NCI-H446 treated with DMSO at 0.1 percent for 48 hours (cell line): ENCODE results near the gene COL20A1.

Experiments used
- DNase-seq: peaks from one replicate; lab custom pipeline; 2025; lab: John Stamatoyannopoulos, UW

The COL20A1 gene

DNA sequence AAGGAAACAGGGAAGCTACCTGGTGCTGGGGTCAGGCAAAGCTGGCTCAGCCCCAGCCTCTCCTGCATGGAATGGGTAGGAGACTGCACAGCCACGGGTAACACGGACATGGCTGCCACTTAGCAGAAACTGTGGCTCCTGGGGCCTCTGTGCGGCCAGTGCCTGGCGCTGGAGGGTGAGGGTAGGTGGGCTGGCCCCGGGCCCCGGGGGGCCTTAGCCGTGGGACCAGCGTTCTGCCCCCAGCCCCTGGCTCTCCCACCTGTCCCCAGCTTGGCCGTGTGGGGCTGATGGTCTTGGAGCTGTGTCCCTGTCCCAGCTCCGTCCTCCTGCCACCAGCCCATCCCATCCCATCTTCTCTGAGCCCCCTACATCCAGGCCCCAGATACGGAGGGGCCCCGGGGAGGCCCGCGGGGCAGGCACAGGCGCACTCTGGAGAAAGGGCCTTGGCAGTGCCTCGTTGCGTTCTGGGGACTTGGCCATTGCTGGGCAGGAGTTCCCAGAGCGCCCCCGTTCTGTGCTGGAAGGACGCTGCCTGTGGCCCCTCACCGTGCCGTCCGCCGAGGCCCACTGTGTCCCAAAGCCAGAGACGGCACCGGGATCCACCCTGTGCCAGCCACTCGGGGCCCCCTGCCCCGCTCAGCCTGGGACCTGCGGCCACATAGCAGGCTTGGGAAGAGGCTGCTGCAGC is 56.0 kb downstream of the COL20A1 start:
- DNase-seq = no peak

DNA sequence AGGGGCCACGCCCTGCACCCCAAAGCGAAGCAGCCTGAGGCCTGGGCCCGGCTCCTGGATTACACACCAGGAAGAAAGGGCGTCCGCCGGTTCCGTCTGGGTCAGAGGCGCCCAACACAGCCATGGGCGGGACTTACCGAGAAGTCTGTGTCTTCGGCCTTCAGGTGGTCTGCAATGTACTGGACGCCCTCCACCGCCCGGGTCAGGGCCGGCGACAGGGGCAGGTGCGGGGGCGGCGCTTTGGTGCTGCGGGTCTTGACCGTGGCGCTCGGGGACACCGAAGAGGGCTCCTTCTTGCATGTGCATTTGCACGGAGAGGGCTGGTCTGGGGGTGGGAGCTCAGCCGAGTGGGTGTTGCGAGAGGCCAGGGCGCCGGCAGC is 56.5 kb downstream of the COL20A1 start:
- DNase-seq = no peak

DNA sequence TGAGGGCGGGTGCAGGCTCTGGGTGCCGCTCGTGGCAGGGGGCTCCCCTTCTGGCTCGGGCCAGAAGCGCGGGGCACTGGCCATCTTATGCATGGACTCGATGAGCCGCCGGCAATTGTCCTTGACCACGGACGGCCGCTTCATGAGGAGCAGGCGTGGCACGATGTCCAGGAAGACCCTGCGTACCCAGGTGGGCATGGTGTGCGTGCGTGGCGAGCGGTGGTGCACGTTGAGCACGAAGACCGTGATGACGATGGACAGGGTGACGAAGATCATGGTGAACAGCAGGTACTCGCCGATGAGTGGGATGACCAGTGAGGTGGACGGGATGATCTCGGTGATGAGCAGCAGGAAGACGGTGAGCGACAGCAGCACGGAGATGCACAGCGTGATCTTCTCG is 57.2 kb downstream of the COL20A1 start:
- DNase-seq = no peak

DNA sequence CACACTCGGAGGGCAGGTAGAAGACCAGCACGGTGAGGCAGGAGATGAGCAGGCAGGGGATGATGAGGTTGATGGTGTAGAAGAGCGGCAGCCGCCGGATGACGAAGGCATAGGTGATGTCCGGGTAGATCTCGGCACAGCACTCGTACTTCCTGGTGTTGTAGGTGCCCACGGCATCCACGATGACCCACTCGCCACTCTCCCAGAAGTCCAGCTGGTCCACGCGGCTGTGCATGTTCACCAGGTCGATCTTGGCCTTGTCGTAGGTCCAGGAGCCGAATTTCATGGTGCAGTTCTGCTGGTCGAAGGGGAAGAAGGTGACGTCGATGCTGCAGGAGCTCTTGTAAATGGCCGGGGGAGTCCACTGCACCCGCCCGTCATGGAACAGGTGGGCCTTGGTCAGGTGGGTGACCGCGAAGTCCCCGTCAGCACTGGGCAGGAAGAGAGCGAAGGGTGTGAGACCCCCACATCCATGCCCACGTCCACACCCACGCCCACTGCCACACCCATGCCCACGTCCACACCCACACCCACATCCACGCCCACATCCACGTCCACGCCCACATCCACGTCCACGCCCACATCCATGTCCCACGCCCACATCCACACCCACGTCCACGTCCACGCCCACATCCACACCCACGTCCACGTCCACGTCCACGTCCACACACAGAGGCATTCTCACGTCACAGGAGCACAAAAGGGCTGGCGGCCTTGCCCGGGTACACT is 57.8 kb downstream of the COL20A1 start:
- DNase-seq = no peak

DNA sequence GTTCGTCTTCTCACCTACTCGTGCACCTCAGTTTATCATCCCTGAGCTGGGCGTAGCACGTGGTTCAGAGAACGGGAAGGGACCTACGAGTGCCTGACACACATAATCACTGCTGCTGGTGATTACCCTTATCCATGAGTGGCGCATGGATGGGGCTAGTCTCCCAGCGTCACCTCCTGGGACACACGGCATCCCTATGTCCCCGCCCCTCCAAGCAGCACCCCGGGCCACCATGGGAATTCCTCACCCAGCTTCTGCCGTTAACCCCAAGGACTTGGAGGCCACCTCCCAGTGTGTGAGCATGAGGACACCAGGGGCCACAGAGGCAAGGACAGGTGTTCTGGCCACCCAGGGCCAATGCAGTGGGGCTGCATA is 58.3 kb downstream of the COL20A1 start:
- DNase-seq = no peak

DNA sequence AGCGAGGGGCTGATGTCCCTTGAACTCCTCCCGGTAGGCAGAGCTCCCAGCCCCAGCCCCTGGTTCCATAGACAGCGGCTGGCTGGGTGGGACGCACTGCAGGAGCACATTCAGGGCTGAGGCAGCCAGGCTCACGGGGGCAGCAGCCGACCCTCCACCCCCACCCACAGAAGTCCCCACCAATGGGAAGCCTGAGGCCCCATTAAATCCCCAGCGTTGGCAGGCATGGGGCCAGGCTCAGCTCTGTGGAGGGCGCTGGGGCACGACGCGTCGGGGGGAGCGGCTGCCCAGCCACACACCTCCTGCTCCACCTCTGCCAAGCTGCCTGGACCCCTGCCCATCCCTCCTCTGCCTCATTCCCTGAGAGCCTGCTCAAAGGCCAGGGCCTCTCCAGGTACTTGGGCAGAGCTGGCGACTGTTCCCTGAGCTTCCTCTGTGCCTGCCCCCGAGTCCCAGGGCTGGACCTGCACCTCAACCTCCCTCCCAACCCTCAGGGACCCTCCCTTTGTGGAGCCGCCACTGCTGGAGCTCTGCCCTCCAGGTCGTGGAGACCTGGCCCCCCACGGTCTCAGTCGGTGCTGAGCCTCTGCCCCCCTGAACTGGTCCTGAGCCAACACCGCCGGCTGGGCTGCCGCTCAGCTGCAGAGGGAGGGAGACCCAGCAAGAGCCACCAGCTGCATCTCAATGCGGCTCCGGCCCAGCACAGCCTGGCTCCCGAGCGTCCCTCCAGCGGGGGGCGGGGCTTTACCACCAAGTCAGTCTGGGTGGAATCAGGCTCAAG is 59.0 kb downstream of the COL20A1 start:
- DNase-seq = peak; percentile 41

DNA sequence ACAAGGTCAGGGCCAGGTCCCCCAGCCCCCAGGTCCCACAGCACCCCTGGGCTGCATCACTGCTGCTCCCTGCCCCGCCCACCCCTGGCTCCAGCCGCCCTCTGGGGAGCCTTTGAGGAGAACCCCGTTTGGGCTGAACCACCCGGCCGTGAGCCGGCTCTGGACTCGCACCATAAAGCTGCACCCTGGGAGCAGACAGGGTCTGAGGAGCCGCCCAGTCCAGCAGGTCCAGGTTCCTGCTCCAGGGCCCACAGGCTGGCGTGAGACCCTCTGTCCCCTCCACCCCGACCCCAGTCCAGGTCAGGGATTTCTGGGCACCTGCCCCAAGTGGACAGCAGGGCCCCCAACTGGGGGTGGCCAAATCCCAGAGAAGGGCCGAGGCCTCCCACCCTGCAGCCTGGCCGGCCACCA is 59.8 kb downstream of the COL20A1 start:
- DNase-seq = no peak

DNA sequence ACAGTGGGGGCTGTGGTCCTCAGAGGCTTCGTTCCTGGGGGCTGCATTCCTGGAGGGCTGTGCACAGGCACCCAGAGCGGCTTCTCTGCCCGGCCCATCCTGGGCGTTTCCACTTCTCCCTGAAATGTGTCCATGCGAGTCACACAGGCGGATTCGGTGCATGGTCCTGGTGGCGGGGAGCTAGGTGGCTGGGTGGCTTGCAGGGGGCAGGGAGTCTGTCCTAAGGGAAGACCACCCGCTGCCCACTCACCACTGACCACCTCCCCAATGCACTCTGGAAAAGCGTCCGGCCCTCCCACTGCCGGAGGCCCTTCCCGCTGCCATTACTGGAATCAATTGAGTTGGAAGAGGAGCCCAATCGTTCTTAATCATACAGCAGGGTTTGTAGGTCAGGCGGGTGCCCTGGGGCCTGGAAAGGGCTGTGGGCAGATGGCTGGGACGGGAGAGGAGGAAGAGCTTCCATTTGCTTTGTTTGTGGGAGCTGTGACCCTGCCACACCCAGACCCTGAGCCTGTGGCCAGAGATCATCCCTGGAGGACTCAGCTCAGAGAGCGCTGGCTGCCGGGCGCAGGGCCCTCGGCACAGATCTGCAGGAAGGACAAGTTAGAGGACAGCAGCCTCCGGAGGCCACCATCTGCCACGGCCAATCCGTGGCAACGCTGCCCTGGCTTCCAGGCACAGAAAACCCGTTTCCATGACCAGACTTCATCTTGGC is 61.8 kb downstream of the COL20A1 start:
- DNase-seq = no peak

DNA sequence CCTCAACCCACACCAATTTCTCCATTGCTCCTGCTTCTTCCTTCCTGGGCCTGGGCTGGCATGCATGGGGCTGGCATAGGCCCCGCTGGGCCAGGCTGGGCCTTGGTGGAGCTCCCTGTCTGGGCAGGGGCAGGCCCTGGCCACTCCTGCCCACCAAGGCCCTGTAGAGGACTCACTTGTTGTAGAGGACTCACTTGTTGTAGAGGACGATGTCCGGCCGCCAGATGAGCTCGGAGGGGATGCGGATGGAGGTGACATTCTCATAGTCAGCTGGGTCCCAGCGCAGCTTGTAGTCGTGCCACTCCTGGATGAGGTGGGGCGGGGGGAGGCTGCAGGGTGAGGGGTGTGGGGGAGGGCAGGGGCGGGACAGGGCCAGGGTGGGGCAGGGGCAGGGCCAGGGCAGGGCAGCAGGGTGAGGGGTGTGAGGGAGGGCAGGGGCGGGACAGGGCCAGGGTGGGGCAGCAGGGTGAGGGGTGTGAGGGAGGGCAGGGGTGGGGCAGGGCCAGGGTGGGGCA is 62.9 kb downstream of the COL20A1 start:
- no peak for DNase-seq

DNA sequence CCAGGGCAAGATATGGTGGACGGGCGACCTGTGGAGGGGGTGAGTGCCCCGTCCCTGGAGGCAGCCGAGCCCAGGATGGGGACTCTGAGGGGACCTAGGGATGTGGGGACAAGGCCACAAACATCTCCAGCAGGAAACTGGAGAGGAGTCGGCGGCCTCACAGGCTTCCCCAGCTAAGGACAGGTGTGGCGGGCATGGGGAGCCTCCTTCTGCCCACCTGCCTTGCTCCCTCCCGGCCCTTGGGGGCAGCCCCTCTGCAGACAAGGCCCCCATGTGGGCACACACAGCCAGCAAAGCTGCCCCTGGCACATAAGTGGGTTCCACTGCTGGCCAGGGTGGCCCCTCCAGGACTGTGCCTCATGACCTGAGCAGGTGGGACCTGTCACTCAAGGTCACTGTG is 63.5 kb downstream of the COL20A1 start:
- DNase-seq = no peak

DNA sequence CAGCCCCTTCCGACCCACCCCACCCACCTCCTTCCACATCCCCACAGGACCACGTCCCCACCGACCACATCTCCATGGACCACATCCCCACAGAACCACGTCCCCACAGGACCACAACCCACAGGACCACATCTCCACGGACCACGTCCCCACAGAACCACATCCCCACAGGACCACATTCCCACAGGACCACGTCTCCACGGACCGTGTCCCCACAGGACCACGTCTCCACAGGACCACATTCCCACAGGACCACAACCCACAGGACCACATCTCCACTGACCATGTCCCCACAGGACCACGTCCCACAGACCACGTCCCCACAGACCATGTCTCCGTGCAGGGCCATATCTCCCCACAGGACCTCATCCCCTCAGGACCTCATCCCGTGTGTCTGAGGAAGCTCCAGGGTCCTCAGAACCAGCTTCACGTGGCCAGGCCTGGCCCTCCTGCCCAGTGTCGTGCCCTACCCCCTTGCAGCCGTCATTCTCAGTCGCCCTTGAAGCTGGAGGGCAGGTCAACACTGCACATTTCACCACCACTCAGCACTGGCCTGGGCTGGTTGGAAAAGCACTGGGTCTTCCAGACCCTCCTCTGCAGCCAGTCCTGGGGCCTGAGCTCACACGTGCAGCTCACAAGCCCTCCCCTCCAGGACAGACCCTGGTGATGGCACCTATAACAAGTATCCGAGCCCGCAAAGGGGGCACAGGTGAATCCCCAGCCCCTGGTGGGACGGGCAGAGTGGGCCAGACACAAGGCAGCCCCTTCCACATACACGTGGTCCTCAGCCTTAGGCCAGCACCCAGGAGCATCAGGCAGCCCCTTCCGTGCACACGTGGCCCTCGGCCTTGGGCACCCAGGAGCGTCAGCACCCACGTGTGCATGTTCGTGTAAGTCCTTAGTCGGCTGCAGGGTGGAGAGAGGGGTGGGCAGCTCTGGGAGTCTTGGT is 64.2 kb downstream of the COL20A1 start:
- DNase-seq = no peak

DNA sequence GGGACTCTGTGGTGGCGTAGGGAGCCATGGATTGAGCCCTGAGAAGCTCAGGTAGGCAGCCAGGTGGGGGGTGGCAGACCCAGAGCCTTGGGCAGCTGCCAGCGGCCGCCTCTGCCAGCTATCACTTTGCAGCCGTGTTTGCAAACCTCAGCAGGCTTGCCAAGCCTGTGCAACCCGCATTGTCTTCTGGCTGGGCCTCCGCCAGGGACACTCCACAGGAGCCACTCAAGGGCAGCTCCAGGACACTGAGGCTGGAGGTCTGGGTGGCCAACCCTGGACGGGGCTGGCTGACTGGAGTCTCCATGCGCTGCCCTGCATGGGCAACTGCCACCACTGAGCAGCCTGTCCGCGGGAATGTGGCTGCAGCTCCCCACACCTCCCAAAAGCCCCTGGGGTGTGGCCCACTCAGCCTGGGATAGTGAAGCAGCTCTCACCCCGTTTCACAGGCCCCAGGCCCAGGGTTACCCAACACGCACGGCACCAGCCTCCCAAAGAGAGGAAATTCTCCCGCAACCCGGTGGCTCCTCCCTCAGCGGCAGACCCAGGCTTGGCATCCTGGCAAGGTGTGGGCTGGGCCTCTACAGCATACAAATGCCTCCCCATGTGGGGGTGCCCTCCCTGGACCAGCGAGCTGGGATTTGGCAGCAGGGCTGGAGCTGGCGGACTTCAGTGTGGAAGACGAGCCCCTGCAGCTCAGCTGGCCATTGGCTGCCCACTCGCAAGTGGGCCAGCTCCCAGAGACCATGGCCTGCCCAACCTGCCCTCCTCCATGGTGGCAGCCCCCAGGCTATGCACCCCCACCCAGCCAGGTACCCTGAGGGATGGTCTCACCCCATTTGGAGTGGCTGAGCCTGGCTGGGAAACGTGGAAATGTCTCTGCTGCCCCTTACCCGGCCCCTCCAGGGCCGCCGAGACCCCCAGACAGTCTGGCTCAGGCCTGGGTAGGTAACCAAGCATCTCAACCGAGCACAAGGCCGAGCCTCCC is 65.2 kb downstream of the COL20A1 start:
- no peak for DNase-seq

DNA sequence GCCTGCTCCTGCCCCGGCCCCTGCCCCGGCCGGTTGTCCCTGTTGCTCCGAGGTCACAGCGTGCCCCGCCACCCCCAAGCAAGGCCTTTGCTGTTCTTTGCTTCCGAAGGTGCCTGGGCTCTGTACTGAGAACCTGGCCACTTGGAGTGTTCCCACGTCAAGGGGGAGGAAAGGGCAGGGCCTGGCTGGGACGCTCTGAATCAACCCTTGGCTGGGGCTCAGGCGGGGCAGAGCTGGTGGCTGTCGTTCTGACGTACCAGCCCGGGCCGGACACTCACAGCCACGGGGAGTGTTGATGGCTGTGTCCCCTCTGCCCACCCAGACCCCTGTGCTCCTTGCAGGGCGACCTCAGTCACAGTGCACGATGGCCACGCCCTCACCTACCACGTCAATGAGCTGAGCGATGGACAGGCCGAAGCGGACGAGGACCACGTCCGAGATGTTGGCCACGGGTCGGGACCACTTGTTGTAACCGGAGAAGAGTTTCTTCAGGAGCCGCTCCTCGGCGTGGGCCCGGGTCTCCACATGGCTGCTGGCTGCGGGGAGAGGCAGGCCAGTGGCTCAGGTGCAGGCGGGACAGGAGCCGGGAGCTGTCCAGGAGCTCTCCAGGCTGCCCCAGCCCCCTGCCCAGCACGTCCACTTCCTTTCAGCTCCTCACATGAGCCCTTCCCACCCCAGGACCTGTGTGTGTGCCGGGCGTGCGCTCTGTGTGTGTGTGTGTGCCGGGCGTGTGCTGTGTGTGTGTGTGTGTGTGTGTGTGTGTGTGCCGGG is 66.4 kb downstream of the COL20A1 start:
- DNase-seq = no peak

DNA sequence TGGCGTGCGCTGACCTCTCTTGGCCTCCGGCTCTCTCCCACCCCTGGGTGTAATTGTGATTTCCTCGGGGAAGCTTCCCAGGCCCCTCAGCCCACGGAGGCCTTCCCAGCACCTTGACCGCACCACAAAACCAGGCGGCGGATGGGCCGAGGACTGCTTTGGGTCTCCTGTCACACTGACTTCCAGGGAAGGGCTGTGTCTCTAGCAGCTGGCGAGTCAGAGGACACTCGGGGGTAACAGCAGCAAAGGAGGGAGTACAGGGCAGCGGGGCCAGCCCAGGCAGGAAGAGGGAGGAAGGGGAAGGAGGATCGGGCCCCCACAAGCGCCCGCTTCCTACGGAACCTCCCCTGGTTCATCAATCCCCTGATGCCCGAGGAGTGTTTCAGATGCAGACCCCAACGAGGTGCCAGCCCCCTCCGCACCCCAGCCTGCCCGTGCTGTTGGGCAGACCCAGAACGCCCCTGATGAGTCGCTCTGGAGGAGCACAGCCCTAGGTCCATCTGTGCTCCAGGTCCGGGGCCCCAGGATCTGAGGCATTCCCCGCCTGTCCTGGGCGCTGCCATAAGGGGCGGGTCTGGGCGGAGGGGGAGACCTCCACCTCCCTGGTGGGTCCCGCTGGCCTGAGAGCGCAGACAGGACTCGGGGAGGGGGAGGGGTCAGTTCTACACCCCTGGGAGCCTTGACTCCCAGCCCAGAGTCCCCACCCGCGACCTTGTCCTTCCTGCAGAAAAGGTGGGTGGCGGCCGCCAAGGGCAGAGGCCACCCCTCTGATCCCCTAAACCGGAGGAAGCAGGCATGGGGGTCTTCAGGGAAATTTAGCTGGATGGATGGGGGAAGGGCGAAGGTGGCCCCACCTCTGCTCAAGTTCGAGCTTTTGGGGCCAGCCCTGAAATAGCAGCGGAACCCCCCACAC is 67.2 kb downstream of the COL20A1 start:
- no peak for DNase-seq

DNA sequence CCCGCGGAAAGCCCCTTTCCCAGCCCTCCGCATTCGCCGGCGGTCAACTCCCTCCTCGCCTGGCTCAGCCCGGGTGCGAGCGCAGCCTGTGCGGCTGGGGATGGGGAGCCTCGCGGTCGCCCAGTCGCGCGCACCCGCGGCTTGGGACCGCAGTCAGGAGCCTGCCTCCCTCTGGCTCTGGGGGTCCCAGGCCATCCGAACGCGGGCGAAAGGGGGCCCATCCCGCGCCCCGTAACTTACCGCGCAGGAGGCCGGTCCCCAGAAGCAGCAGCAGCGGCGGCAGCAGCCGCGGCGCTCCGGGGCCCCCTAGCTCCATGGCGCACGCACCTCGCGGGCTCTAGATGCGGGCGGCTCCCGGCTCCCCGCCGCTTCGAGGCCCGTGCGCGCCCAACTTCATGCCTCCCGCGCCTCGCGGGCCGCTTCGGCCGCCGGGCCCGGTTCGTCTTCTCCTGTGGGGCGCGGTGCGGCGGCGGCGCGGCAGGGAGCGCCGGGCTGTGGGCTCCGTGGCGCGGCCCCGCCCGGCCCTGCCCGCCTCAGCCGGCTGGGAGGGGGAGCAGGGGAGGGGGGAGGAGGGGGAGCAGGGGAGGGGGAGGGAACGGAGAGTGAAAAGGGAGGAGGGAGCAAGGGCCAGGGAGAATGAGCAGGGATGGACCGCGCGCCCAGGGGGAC is 68.0 kb downstream of the COL20A1 start, which contains the start of gene CHRNA4:
TSS of gene CHRNA4 (minus strand) at position 500 of the 669 bp plus-strand sequence. CDS start at position 316, 184 bp downstream.
- DNase-seq = no peak

DNA sequence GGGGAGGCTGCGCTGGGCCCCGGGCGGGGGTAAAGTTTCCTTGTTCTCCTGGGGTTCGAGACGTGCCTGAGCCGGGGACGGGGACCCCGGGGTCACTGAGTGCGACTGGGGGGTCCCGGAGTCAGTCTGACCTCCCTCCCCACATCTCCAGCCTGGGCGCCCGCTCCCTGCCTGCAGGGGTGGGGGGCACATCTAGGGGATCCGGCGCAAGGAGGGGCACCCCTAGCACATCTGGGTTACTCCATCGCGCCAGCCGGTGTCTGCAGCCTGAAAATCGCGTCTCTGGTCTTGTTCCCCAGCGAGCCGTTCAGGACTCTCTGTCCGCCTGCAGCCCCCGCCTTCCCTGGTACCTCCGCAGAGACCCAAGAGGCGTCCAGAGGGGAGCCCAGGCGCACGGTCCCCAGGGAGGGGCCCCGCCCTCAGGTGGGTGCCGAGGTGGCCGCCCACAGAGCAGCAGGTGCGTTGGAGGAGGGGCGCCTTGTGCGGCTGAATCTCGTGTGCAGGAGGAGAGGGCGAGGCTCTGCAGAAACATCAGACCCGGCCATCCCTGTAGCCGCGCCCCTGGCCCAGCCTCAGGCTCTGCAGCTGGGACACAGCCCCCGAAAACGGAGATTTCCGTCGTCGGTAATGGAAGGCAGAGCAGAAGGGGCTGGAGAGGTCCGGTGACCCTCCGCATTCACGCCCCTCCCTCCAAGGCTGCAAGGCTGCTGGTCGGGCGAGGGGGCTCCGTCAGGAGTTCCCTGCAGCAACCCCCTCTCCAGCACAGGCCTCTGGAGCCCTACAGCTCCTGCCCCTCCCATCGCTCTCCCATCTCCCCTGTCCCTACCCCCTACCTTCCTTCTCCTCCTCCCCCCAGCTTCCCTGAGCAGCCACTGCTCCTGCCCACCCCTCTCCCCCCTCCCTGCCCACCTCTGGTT is 68.8 kb downstream of the COL20A1 start:
- DNase-seq = no peak
